Tibial nerve (tissue), 4 donors: Measurements from ENCODE around the gene HIP1R.

Experiments
- EP300 ChIP-seq, 2 donors: sonication (generic); formaldehyde crosslinking; IDR thresholded peaks; one replicate each; pipeline ENCODE4 v1.6.1; 2017; ENCODE audit warnings: antibody characterized with exemption in 2 of 2, mild to moderate bottlenecking in 1 of 2
- POLR2A ChIP-seq, 2 donors: fragments of 450-650 bp; IDR thresholded peaks; one replicate each; pipeline ENCODE4 v1.6.1; 2017; ENCODE audit warnings: antibody characterized with exemption in 2 of 2, mild to moderate bottlenecking in 2 of 2, moderate library complexity in 2 of 2
- TF ChIP-seq, protein P1 (sequence below), 5 experiments: fragments of 200-600 bp in 3 of 5; fragments of 450-650 bp in 2 of 5; sonication (generic) in 3 of 5; IDR thresholded peaks; one replicate each; pipeline ENCODE4 v1.5.1; 2016 to 2019; ENCODE audit warnings: antibody characterized with exemption in 5 of 5, mild to moderate bottlenecking in 3 of 5, moderate library complexity in 2 of 5

DNA sequence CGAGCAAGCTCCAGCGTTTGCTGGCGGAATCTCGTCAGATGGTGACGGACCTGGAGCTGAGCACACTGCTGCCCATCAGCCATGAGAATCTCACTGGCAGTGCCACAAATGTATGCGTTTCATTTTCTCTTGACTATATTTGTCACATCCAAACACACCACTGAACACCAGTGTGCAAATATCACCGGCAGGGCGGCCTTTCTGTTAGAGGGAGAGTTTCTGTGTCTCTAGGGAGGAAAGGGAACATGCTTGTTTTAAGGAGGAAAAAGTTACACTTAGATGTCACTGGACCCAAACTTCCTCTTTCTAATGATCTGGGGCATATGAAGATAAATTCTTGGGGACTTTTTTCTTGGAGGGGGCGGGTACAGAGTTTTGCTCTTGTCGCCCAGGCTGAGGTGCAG, 21.9 kb upstream of the HIP1R start:
- TF ChIP-seq, protein P1, sequence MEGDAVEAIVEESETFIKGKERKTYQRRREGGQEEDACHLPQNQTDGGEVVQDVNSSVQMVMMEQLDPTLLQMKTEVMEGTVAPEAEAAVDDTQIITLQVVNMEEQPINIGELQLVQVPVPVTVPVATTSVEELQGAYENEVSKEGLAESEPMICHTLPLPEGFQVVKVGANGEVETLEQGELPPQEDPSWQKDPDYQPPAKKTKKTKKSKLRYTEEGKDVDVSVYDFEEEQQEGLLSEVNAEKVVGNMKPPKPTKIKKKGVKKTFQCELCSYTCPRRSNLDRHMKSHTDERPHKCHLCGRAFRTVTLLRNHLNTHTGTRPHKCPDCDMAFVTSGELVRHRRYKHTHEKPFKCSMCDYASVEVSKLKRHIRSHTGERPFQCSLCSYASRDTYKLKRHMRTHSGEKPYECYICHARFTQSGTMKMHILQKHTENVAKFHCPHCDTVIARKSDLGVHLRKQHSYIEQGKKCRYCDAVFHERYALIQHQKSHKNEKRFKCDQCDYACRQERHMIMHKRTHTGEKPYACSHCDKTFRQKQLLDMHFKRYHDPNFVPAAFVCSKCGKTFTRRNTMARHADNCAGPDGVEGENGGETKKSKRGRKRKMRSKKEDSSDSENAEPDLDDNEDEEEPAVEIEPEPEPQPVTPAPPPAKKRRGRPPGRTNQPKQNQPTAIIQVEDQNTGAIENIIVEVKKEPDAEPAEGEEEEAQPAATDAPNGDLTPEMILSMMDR (IDR thresholded peaks at IDR 0.05), result no peak
- TF ChIP-seq EP300 (IDR thresholded peaks at IDR 0.05), result no peak
- no peak for TF ChIP-seq POLR2A (IDR thresholded peaks at IDR 0.05)
